ENCODE data around the gene NTSR1. TPM values are rescaled to one million over a fixed set of nuclear protein-coding genes. Genes with fewer than 3 reads are reported as not detected.

The NTSR1 gene
- total RNA-seq, 2 donors from 2014 or later: not detected

DNA sequence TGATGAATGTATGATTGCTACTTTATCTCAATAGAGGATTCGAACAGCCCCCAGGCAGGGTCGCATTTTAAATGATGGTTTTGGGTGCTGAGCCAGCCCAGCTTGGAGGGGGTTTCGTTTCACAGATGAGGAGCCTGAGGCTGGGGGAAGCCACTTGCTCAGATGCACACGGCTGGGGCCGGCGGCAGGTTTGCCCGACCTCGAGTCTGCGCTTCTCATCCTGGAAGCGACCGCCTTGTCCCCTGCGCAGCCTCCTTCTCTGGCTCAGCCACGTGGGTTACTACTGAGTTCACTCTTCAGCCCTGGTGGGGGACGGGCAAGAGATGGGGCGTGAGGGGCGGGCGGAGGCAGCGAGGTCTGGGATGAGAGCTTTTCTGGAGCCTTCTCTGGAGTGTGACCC, 25.3 kb downstream of the NTSR1 start:
- DNase-seq (ENCODE audit: low spot score): peak; percentile 18
- H3K27me3 Mint-ChIP-seq: no peaks in the 10 kb centered on the region
- peaks cover 13 to 21% of the 10 kb centered on the region in 2 donors for H3K4me1 Mint-ChIP-seq (ENCODE audit: low read depth in 2 of 2)
- H3K4me3 Mint-ChIP-seq: no peak overlapping the region
- peak overlapping the region; percentile 21 to 80 for H3K27ac Mint-ChIP-seq
- no peak for ATAC-seq
- no peaks in the 10 kb centered on the region for H3K36me3 Mint-ChIP-seq
- no peaks in the 10 kb centered on the region for H3K9me3 Mint-ChIP-seq

- DNase-seq (ENCODE audit: low spot score) (peak; percentile 26), ATAC-seq (no peak)
- H3K4me3 Mint-ChIP-seq: no peak overlapping the region
- H3K27ac Mint-ChIP-seq: no peak overlapping the region
- H3K4me1 Mint-ChIP-seq (ENCODE audit: low read depth in 2 of 2): peaks cover 10 to 23% of the 10 kb centered on the region in 2 donors
- H3K36me3 Mint-ChIP-seq: no peaks in the 10 kb centered on the region
- H3K9me3 Mint-ChIP-seq: no peaks in the 10 kb centered on the region
- no peaks in the 10 kb centered on the region for H3K27me3 Mint-ChIP-seq
Measured at GRCh38 chr20:62734326-62734725, 25.7 kb downstream of the NTSR1 start.

GRCh38 chr20:62734881-62735280, 26.2 kb downstream of the NTSR1 start:
- DNase-seq (ENCODE audit: low spot score): peak; percentile 52
- Mint-ChIP-seq H3K36me3 (no peaks in the 10 kb centered on the region), H3K27me3 (no peaks in the 10 kb centered on the region), H3K9me3 (no peaks in the 10 kb centered on the region), H3K27ac (no peak overlapping the region), H3K4me3 (no peak overlapping the region), H3K4me1 (ENCODE audit: low read depth in 2 of 2) (peaks cover 15 to 29% of the 10 kb centered on the region in 2 donors)
- no peak for ATAC-seq

DNA sequence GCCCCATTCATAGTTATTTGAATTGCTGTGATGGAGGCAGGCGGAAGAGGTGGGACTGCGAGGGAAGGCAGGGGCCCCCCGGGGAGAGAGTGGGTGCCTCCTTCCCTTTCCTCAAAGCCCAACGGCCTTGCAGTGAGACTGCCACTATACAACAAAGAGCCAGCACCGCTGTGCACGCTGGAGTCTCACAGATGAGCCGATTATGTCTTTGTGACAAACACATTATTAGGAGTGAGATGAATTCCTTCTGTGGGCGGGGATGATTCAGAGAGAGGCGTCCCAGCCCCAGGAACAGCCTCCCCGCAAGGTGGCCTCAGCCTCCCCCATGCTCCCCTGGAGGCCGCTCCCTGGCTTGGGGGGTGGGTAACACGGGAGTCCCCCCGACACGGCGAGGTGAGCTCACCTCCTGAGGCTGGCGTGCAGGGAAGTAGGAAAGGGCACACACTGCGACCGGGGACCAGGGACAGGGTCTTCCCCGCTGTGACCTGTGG, 26.7 kb downstream of the NTSR1 start:
- ATAC-seq (no peak), DNase-seq (ENCODE audit: low spot score) (peak; percentile 59)
- no peak overlapping the region for H3K4me3 Mint-ChIP-seq
- H3K9me3 Mint-ChIP-seq: no peaks in the 10 kb centered on the region
- H3K4me1 Mint-ChIP-seq (ENCODE audit: low read depth in 2 of 2): peaks cover 20 to 34% of the 10 kb centered on the region in 2 donors
- H3K36me3 Mint-ChIP-seq: no peaks in the 10 kb centered on the region
- no peaks in the 10 kb centered on the region for H3K27me3 Mint-ChIP-seq
- H3K27ac Mint-ChIP-seq: no peak overlapping the region

- peaks cover 21 to 34% of the 10 kb centered on the region in 2 donors for H3K4me1 Mint-ChIP-seq (ENCODE audit: low read depth in 2 of 2)
- no peaks in the 10 kb centered on the region for H3K36me3 Mint-ChIP-seq
- no peak overlapping the region for H3K4me3 Mint-ChIP-seq
- no peak overlapping the region for H3K27ac Mint-ChIP-seq
- peak; percentile 25 for DNase-seq (ENCODE audit: low spot score)
- H3K27me3 Mint-ChIP-seq: no peaks in the 10 kb centered on the region
- no peaks in the 10 kb centered on the region for H3K9me3 Mint-ChIP-seq
- ATAC-seq: no peak
Measured at GRCh38 chr20:62736026-62736406, 27.4 kb downstream of the NTSR1 start.

- DNase-seq (ENCODE audit: low spot score): peak; percentile 57
Measured at GRCh38 chr20:62736407-62737071, 27.9 kb downstream of the NTSR1 start.

DNA sequence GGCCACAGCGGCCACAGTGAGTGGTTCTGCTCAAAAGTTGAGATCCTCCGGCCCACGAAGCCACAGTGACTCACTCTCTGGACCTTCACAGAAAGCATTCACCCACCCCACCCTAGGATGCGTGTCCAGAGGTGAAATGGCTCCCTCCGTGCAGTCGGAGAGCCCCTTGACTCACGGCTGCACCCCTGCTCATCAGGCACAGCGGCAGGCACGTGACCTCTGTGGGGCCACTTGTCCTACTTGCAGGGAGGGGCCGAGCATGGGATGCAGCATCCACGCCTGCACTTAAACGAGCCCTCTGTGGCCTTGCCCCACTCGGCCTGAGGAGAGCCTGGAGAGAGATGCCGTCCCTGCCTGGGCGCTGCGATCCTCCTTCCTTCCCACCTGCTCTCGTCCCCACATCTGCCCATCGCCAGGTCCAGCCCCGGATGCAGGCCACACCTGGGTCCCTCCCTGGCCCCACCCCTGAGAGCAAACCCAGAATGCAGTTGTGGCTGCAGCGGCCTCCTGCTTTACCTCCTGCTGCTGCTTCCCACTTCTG, 28.7 kb downstream of the NTSR1 start:
- DNase-seq (ENCODE audit: low spot score) (peak; percentile 59), ATAC-seq (no peak)
- Mint-ChIP-seq H3K4me3 (no peak overlapping the region), H3K4me1 (ENCODE audit: low read depth in 2 of 2) (peaks cover 18 to 31% of the 10 kb centered on the region in 2 donors), H3K36me3 (no peaks in the 10 kb centered on the region), H3K27ac (no peak overlapping the region), H3K9me3 (no peaks in the 10 kb centered on the region), H3K27me3 (no peaks in the 10 kb centered on the region)

More at GRCh38 chr20:62736407-62737071, 27.9 kb downstream of the NTSR1 start:
- no peaks in the 10 kb centered on the region for H3K27me3 Mint-ChIP-seq
- no peak overlapping the region for H3K27ac Mint-ChIP-seq
- H3K36me3 Mint-ChIP-seq: no peaks in the 10 kb centered on the region
- no peak overlapping the region for H3K4me3 Mint-ChIP-seq
- H3K9me3 Mint-ChIP-seq: no peaks in the 10 kb centered on the region
- ATAC-seq: no peak
- H3K4me1 Mint-ChIP-seq (ENCODE audit: low read depth in 2 of 2): peaks cover 21 to 34% of the 10 kb centered on the region in 2 donors

GRCh38 chr20:62738025-62738881, 29.6 kb downstream of the NTSR1 start:
- H3K9me3 Mint-ChIP-seq: no peaks in the 10 kb centered on the region
- H3K4me3 Mint-ChIP-seq: peak overlapping the region; percentile 94
- DNase-seq (ENCODE audit: low spot score) (peak; percentile 35), ATAC-seq (no peak)
- no peaks in the 10 kb centered on the region for H3K36me3 Mint-ChIP-seq
- peaks cover 11 to 22% of the 10 kb centered on the region in 2 donors for H3K4me1 Mint-ChIP-seq (ENCODE audit: low read depth in 2 of 2)
- H3K27me3 Mint-ChIP-seq: no peaks in the 10 kb centered on the region
- H3K27ac Mint-ChIP-seq: no peak overlapping the region

GRCh38 chr20:62739067-62739466, 30.4 kb downstream of the NTSR1 start:
- H3K27me3 Mint-ChIP-seq: no peaks in the 10 kb centered on the region
- H3K36me3 Mint-ChIP-seq: no peaks in the 10 kb centered on the region
- peaks cover 16 to 17% of the 10 kb centered on the region in 2 donors for H3K4me1 Mint-ChIP-seq (ENCODE audit: low read depth in 2 of 2)
- ATAC-seq (no peak), DNase-seq (ENCODE audit: low spot score) (peak; percentile 46)
- peak overlapping the region; percentile 94 for H3K4me3 Mint-ChIP-seq
- H3K27ac Mint-ChIP-seq: peak overlapping the region; percentile 88 to 95
- H3K9me3 Mint-ChIP-seq: no peaks in the 10 kb centered on the region

- Mint-ChIP-seq H3K27ac (peak overlapping the region; percentile 88 to 95), H3K27me3 (no peaks in the 10 kb centered on the region), H3K4me1 (ENCODE audit: low read depth in 2 of 2) (peaks cover 16 to 20% of the 10 kb centered on the region in 2 donors), H3K4me3 (peak overlapping the region; percentile 94), H3K9me3 (no peaks in the 10 kb centered on the region), H3K36me3 (no peaks in the 10 kb centered on the region)
- DNase-seq (ENCODE audit: low spot score) (peak; percentile 71), ATAC-seq (peak; percentile 65 to 67)
Measured at GRCh38 chr20:62739581-62740285, 31.1 kb downstream of the NTSR1 start.

DNA sequence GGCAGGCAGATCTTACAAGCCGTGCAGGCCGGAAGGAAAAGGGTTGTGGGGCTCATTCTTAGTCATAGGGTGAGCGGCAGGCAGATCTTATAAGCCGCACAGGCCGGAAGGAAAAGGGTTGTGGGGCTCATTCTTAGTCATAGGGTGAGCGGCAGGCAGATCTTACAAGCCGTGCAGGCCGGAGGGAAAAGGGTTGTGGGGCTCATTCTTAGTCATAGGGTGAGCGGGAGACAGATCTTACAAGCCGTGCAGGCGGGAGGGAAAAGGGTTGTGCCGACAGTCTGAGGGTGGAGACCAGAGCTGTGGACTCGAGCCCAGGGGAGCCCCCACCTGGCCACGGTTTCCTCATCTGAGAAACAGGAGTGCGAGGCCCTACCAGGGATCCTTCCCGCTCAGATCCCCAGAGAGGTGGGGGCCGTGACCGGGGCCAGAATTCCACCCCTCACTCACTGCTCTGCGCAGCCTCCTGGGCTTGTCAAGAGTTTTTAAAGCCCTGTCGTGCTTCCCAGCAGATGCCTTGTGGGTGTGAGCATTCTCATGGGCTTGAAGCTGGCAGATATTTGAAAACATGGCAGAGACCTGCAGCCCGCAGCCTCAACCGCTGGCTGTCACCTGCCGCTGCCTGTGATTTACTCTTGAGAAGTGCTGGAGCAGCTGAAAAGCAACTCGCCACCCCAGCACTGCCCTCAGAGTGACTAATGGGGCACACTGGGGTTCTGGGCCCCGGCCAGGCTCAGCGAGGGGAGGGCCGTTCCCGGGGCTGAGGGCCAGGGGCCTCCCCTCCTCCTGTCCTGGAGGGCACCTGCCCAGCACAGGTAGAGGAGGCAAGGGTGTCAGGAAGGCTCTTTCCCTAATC, 31.9 kb downstream of the NTSR1 start:
- peak; percentile 87 to 88 for ATAC-seq
- H3K4me1 Mint-ChIP-seq (ENCODE audit: low read depth in 2 of 2): peaks cover 22 to 27% of the 10 kb centered on the region in 2 donors

GRCh38 chr20:62741191-62741691, 32.6 kb downstream of the NTSR1 start:
- H3K27me3 Mint-ChIP-seq: peaks cover 0 to 4% of the 10 kb centered on the region in 2 donors
- no peak overlapping the region for H3K4me3 Mint-ChIP-seq
- peaks cover 23 to 29% of the 10 kb centered on the region in 2 donors for H3K4me1 Mint-ChIP-seq (ENCODE audit: low read depth in 2 of 2)
- H3K36me3 Mint-ChIP-seq: no peaks in the 10 kb centered on the region
- ATAC-seq: no peak
- no peak for DNase-seq (ENCODE audit: low spot score)
- no peak overlapping the region for H3K27ac Mint-ChIP-seq
- no peaks in the 10 kb centered on the region for H3K9me3 Mint-ChIP-seq

More for the DNA sequence above, 31.9 kb downstream of the NTSR1 start:
- no peaks in the 10 kb centered on the region for H3K36me3 Mint-ChIP-seq
- H3K27me3 Mint-ChIP-seq: peaks cover 0 to 4% of the 10 kb centered on the region in 2 donors
- DNase-seq (ENCODE audit: low spot score): peak; percentile 89
- H3K4me3 Mint-ChIP-seq: peak overlapping the region; percentile 94
- peak overlapping the region; percentile 88 to 95 for H3K27ac Mint-ChIP-seq
- H3K9me3 Mint-ChIP-seq: no peaks in the 10 kb centered on the region
